CD4-positive, alpha-beta T cell treated with Interleukin-4 for 1 hour (primary cell): ENCODE results near the gene SELENOI.
"Not testable (repeated sequence)": the region's sequence is repeated elsewhere in the genome, so short reads cannot be mapped to it uniquely, and the experiment has no call there.

ENCODE experiments used
- DNase-seq, 2 donors: peaks; one replicate each; pipeline ENCODE4 v3.0.0-alpha.2; 2020 to 2022

Gene SELENOI

GRCh38 chr2:26327291-26328272, 18.4 kb upstream of the SELENOI start:
- no peak for DNase-seq

DNA sequence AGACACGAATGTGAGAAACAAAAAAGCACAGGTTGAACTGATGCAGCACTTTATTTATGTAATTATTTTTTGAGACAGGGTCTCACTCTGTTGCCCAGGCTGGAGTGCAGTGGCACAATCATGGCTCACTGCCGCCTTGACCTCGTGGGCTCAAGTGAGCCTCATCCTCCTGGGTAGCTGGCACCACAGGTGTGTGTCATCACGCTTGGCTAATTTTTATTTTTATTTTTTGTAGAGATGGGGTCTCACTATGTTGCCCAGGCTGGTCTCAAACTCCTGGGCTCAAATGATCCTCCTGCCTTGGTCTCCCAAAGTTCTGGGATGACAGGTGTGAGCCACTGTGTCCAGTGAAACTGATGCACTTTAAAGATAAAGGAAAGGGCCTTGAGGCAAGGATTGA, 16.9 kb upstream of the SELENOI start:
- not testable (repeated sequence) for DNase-seq

GRCh38 chr2:26330114-26330549, 15.8 kb upstream of the SELENOI start:
- peak; percentile 80 to 82 for DNase-seq

DNA sequence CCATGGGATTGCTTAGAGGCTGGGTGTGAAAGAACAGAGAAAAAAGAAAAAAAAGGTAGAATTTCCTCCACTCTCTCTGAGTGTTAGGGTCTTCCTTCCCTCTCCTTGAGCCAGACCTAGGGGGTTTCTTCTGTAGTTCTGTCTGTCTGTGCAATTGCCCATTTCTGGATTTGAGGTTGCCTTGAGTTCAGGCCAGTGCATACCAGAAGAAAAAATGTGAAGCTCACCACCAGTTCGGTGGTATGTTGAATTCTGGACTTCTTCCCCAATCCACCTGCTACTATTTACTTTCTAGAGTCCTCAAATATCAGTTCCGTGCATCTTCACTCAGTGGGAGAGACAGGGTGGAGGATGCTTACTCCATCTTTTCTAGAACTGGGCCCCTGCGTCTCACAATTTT, 15.3 kb upstream of the SELENOI start:
- DNase-seq = no peak

- not testable (repeated sequence) for DNase-seq
Measured at GRCh38 chr2:26331321-26331720, 14.6 kb upstream of the SELENOI start.

GRCh38 chr2:26333293-26333692, 12.7 kb upstream of the SELENOI start:
- DNase-seq = no peak

DNA sequence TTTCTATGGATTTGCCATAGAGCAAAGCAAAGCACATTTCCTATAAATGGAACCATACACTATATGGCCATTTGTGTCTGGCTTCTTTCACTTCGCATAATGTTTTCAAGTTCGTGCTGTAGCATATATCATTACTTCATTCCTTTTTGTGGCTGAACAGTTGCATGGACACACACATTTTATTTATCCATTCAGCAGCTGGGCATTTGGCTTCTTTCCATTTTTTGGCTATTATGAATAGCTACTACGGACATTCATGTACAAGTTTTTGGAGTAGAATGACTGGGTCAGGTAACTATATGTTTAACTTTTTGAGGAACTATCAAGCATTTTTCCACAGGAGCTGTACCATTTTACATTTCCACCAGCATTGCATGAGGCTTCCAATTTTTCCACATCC, 10.7 kb upstream of the SELENOI start:
- no peak for DNase-seq

- DNase-seq = no peak
Measured at GRCh38 chr2:26336719-26337118, 9.2 kb upstream of the SELENOI start.

DNA sequence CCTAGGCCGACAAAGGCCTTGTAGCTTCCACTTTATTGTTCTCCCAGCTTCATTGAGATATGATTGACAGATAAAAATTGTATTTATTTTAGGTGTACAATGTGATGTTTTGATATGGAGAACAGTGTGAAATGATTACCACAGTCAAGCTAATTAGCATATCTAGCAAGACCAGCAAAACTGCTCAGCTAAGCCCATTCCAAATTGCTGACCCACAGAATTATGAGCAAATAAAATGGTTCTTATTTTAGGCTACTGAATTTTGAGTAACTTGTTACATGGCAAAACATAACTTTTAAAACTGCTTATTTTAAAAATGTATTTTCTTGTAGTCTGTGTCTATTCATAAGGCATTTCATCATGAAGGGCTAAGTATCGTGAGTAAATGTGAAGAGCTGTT, 8.6 kb upstream of the SELENOI start:
- no peak for DNase-seq

GRCh38 chr2:26340831-26341230, 5.1 kb upstream of the SELENOI start:
- DNase-seq = no peak

- no peak for DNase-seq
Measured at GRCh38 chr2:26344581-26345282, 1.2 kb upstream of the SELENOI start.

DNA sequence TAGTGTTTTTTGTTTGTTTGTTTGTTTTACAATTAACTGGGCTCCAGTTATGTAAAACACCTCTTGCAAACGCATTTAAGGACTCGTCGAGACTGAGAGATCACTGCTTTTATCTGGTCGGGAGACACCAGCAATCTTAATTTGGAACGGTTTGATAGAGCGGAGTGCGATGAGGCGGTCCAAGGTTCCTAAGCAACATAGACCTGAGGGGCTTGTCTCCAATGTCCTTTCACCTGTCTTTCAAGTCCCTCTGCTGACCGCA, 729 bp upstream of the SELENOI start:
- no peak for DNase-seq

- peak; percentile 63 to 74 for DNase-seq
Measured at GRCh38 chr2:26346454-26347053, 611 bp downstream of the SELENOI start, which contains the start of gene ADGRF3. ADGRF3 (minus strand) TSS chr2:26346789; CDS start chr2:26346234, 555 bp downstream.

- no peak for DNase-seq
Measured at GRCh38 chr2:26347286-26347865, 1.4 kb downstream of the SELENOI start.

DNA sequence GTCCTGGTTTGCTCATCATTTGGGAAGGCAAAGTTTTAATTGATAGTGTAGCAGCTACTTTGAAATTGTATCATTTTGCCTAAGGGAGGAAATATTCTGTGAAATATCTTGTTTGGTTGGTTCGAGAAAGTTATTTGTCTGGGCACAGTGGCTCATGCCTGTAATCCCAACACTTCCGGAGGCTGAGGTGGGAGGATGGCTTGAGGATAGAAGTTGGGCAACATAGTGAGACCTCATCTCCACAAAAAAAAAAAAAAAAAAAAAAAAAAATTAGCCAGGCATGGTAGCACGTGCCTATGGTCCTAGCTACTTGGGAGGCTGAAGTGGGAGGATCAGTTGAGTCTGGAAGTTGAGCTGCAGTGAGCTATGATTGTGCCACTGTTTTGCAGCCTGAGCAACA, 3.7 kb downstream of the SELENOI start:
- DNase-seq = no peak

DNA sequence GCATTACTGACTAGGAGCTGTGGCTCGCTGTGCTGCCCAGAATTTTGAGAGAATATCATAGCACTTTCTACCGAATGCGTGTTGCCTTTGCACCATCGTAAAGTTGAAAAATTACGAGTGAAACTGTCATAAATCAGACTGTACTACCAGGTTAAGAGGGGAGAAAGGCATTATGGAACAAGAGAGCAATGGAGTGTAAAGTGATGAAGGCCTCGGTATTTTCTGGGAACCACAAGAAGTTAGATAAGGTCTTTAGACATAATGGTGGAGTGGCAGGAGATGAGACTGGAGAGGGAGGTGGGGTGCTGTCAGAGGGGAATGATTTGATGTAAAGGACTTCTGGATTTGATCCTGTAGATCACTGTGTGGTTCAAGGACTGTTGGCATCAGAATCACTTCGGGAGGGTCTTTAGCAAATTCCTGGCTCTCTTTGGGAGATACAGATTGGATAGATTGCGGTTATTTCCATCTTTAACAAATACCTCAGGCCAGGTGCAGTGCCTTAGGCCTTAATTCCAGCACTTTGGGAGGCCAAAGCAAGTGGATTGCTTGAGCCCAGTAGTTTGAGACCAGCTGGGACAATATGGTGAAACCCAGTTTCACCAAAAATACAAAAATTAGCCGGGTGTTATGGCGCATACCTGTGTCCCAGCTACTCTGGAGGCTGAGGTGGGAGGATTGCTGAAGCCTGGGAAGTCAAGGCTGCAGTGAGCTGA, 5.6 kb downstream of the SELENOI start:
- DNase-seq = no peak

- DNase-seq = no peak
Measured at GRCh38 chr2:26352892-26353291, 6.9 kb downstream of the SELENOI start.

- DNase-seq = not testable (repeated sequence)
Measured at GRCh38 chr2:26354469-26354868, 8.5 kb downstream of the SELENOI start.

DNA sequence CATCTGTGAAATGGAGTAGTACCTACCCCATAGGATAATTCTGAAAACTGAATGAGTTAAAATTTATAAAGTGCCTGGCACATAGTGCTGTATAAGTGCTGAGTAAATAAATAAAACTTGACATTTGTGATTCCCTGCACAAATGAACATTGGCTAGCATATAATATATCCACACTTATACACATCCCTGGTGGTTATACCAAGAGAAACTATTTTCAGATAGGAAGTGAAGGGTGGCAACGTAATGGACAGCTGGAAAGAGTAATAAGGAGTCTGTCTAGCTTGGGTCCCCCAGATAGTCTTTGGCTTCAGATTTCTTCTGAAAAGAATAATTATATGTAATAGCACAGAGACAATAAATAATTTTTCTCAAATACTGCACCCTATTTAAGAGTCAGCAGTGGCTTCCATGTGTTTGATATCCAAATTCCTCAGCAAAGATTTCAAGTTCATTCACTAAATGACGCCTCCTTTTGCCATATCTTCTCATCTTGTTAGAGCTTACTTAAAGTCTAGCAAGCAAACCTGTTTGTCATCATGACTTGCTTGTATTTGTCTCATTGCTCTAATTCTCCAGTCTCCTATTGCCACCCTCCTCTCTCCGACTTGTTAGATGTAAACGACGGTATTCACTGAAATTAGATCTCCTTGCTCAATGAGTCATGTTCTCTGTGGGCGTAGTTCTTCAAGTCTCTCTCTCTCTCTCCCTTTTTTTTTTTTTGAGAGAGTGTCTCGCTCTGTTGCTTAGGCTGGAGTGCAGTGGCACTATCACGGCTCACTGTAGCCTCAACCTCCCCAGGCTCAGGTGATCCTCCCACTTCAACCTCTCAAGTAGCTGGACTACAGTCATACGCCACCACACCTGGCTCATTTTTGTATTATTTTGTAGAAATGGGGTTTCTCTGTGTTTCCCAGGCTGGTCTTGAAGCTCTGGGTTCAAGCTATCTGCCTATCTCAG, 9.4 kb downstream of the SELENOI start:
- no peak for DNase-seq

- DNase-seq = no peak
Measured at GRCh38 chr2:26356111-26356510, 10.2 kb downstream of the SELENOI start.

DNA sequence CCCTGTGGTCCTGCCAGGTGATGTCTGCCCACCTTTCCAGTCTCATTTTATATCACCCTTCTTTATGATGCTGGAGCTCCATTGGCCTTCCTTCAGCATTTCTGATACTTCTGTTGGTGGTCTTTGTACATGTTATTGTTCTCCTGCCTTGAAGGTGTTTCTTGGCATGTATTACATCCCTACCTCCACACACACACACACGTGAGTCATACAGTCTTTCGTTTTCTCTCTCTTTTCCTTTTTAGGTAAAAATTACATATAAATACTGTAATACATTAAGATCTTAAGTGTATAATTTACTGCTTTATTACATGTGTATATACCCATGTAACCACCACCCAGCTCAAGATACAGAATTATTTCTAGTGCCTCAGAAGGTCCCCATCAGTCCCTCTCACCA, 10.8 kb downstream of the SELENOI start:
- DNase-seq = no peak
